SK-N-SH treated with all-trans-retinoic acid at 6 μM for 48 hours (cell line): ENCODE measurements around the gene MRPL11.

Experiments
- ATAC-seq: fragments of 200-7000 bp; cut with Tn5 transposase; 3 replicates; pipeline ENCODE4 v1.9.1; 2020; ENCODE audit warnings: mild to moderate bottlenecking, moderate library complexity
- ARNTL ChIP-seq: fragments of 450-650 bp; formaldehyde crosslinking; IDR thresholded peaks from 2 replicates; pipeline ENCODE4 v1.5.0; 2020; ENCODE audit warnings: low read depth, mild to moderate bottlenecking, moderate library complexity, borderline replicate concordance
- BACH2 ChIP-seq: fragments of 250-450 bp; sonication (Bioruptor Pico); IDR thresholded peaks from 2 replicates; pipeline ENCODE4 v1.9.0; 2021; ENCODE audit warnings: mild to moderate bottlenecking, borderline replicate concordance
- CSDC2 ChIP-seq: fragments of 250-450 bp; sonication (Bioruptor Pico); IDR thresholded peaks from 2 replicates; pipeline ENCODE4 v1.5.0; 2020; ENCODE audit warnings: mild to moderate bottlenecking, moderate library complexity
- ESRRG ChIP-seq: fragments of 250-450 bp; sonication (Bioruptor Pico); IDR thresholded peaks from 2 replicates; pipeline ENCODE4 v1.6.1; 2021; ENCODE audit warnings: mild to moderate bottlenecking
- GLIS3 ChIP-seq: fragments of 250-450 bp; sonication (Bioruptor Pico); IDR thresholded peaks from 2 replicates; pipeline ENCODE4 v1.5.0; 2020; ENCODE audit warnings: mild to moderate bottlenecking, moderate library complexity
- OSR1 ChIP-seq: fragments of 250-450 bp; sonication (Bioruptor Pico); IDR thresholded peaks from 2 replicates; pipeline ENCODE4 v1.8.0; 2022; ENCODE audit warnings: moderate library complexity, mild to moderate bottlenecking, inconsistent platforms
- PPARA ChIP-seq: fragments of 250-450 bp; sonication (Bioruptor Pico); IDR thresholded peaks from 2 replicates; pipeline ENCODE4 v1.5.0; 2020; ENCODE audit warnings: mild to moderate bottlenecking, borderline replicate concordance
- SNAI2 ChIP-seq: fragments of 250-450 bp; sonication (Bioruptor Pico); IDR thresholded peaks from 2 replicates; pipeline ENCODE4 v1.5.0; 2020; ENCODE audit warnings: mild to moderate bottlenecking, moderate library complexity
- TCF4 ChIP-seq: fragments of 250-450 bp; sonication (Bioruptor Pico); IDR thresholded peaks from 2 replicates; pipeline ENCODE4 v1.8.0; 2021; ENCODE audit warnings: mild to moderate bottlenecking, moderate library complexity, borderline replicate concordance
- TOX ChIP-seq: fragments of 250-450 bp; sonication (Bioruptor Pico); IDR thresholded peaks from 2 replicates; pipeline ENCODE4 v1.8.0; 2021; ENCODE audit warnings: mild to moderate bottlenecking, moderate library complexity, borderline replicate concordance
- ZC3H10 ChIP-seq: fragments of 250-450 bp; sonication (Bioruptor Pico); IDR thresholded peaks from 2 replicates; pipeline ENCODE4 v1.5.1; 2021; ENCODE audit warnings: mild to moderate bottlenecking, moderate library complexity
- ZFP30 ChIP-seq: fragments of 450-650 bp; formaldehyde crosslinking; IDR thresholded peaks from 2 replicates; pipeline ENCODE4 v1.5.0; 2022; ENCODE audit warnings: mild to moderate bottlenecking, moderate library complexity
- ZNF565 ChIP-seq: fragments of 450-650 bp; formaldehyde crosslinking; conservative IDR thresholded peaks from 2 replicates; pipeline ENCODE4 v1.5.0; 2020; ENCODE audit warnings: low read depth, mild to moderate bottlenecking, moderate library complexity
- ZNF70 ChIP-seq: fragments of 450-650 bp; formaldehyde crosslinking; IDR thresholded peaks from 2 replicates; pipeline ENCODE4 v1.5.0; 2020; ENCODE audit warnings: mild to moderate bottlenecking, moderate library complexity
- ZNF8 ChIP-seq: fragments of 450-650 bp; formaldehyde crosslinking; IDR thresholded peaks from 2 replicates; pipeline ENCODE4 v1.5.0; 2020; ENCODE audit warnings: mild to moderate bottlenecking, moderate library complexity
- TF ChIP-seq, protein P1 (sequence below): fragments of 250-450 bp; sonication (Bioruptor Pico); IDR thresholded peaks from 2 replicates; pipeline ENCODE4 v1.8.0; 2020; ENCODE audit warnings: mild to moderate bottlenecking, moderate library complexity, borderline replicate concordance
- TF ChIP-seq, protein P2 (sequence below): fragments of 250-450 bp; sonication (Bioruptor Pico); IDR thresholded peaks from 2 replicates; pipeline ENCODE4 v1.5.1; 2020; ENCODE audit warnings: low read depth, mild to moderate bottlenecking, moderate library complexity
- TF ChIP-seq, protein P3 (sequence below): fragments of 250-450 bp; sonication (Bioruptor Pico); IDR thresholded peaks from 2 replicates; pipeline ENCODE4 v1.5.0; 2020; ENCODE audit warnings: mild to moderate bottlenecking, moderate library complexity

Gene MRPL11

DNA sequence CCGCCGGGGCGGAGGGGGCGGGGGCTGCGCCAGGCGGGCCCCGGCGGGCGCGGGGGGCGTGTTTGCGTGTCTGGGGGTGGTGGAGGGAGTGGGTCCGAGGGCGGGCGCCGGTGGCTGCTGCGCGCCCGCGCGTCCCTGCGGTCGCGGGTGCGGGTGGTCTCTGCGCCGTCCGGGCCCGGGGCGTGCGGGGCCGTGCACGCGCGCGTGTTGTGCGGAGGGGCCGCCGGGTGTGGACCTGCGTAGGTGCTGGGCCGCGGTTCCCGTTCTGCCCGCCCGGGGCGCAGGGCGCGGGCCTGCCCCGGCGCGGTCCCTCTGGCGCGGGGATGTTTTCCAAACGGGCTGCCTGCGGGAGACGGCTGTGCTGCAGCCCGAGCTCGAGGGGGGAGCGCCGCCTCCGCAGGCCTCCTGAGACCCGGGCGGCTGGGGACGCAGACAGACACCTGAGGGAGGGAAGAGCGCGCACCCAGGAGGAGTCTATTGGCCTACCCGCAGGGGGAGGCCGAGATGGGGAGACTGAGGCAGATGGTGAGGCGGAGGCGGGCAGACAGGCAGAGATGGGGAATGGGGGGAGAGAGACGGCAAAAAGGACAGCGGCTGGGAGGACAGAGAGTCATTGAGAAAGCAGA lies 28.5 kb upstream of the MRPL11 start:
- ATAC-seq = peak; percentile 48
- TF ChIP-seq TCF4 (CRISPR knock-in tag) (no peak), SNAI2 (CRISPR knock-in tag) (no peak), ZNF8 (CRISPR knock-in tag) (no peak), ESRRG (CRISPR knock-in tag) (no peak), PPARA (CRISPR knock-in tag) (no peak), ZNF565 (CRISPR knock-in tag) (no peak), ZFP30 (CRISPR knock-in tag) (no peak), ARNTL (CRISPR knock-in tag) (no peak), TOX (no peak), ZNF70 (CRISPR knock-in tag) (no peak), ZC3H10 (CRISPR knock-in tag) (no peak)
- TF ChIP-seq, protein P1, sequence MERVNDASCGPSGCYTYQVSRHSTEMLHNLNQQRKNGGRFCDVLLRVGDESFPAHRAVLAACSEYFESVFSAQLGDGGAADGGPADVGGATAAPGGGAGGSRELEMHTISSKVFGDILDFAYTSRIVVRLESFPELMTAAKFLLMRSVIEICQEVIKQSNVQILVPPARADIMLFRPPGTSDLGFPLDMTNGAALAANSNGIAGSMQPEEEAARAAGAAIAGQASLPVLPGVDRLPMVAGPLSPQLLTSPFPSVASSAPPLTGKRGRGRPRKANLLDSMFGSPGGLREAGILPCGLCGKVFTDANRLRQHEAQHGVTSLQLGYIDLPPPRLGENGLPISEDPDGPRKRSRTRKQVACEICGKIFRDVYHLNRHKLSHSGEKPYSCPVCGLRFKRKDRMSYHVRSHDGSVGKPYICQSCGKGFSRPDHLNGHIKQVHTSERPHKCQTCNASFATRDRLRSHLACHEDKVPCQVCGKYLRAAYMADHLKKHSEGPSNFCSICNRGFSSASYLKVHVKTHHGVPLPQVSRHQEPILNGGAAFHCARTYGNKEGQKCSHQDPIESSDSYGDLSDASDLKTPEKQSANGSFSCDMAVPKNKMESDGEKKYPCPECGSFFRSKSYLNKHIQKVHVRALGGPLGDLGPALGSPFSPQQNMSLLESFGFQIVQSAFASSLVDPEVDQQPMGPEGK (CRISPR knock-in tag) = no peak
- TF ChIP-seq, protein P2, sequence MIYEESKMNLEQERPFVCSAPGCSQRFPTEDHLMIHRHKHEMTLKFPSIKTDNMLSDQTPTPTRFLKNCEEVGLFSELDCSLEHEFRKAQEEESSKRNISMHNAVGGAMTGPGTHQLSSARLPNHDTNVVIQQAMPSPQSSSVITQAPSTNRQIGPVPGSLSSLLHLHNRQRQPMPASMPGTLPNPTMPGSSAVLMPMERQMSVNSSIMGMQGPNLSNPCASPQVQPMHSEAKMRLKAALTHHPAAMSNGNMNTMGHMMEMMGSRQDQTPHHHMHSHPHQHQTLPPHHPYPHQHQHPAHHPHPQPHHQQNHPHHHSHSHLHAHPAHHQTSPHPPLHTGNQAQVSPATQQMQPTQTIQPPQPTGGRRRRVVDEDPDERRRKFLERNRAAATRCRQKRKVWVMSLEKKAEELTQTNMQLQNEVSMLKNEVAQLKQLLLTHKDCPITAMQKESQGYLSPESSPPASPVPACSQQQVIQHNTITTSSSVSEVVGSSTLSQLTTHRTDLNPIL (CRISPR knock-in tag) = no peak
- TF ChIP-seq, all 23 proteins: peak for 0

DNA sequence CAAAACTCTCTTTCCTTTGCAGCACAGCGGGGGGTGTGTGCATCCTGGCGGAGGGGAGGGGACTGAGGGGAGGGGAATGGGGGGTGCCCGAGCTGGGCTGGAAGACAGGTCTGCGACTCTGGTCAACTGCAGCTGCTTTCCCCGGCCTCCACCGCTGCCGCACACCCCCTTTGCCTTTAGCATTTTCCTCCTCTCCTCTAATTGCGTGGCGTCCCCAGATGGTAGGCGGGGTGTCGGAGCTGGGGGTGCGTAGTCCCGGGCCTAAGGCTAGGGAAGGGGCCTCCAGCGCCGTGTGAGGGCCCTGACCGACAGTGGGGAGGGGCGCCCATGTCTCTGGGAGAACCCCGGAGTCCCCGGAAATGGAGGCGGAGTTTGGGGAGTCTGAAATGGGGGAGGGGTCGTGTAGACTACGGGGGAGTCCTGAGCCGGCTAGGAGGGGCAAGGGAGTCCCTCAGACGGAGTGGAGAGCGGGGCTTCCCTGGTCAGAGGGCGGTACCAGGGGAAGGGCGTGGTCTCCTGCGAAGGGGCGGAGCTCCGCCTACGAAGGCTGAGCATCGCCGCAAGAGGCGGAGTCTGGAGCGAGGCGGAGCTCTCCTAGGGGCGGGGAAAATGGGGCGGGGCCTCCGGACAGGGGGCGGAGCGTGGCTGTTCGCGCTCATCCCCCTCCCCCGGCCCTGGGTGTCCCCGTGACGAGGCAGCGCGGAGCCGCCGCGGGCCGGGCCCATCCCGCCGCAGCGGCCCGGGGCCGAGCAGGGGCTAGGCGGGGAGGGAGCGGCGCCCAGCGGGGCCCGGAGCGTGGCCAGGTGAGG lies 27.8 kb upstream of the MRPL11 start, which contains the start of gene PELI3:
Gene PELI3, plus strand, starts transcription at position 681 of the 809 bp plus-strand sequence. CDS start 1,224 bp downstream, outside the sequence.
- TF ChIP-seq ZFP30 (CRISPR knock-in tag) (no peak), ZNF8 (CRISPR knock-in tag) (no peak), PPARA (CRISPR knock-in tag) (no peak), ESRRG (CRISPR knock-in tag) (no peak), SNAI2 (CRISPR knock-in tag) (no peak), ZC3H10 (CRISPR knock-in tag) (no peak)
- TF ChIP-seq, protein P1 (CRISPR knock-in tag) = no peak
- TF ChIP-seq, all 23 proteins: peak for 0
- peak; percentile 95 for ATAC-seq

DNA sequence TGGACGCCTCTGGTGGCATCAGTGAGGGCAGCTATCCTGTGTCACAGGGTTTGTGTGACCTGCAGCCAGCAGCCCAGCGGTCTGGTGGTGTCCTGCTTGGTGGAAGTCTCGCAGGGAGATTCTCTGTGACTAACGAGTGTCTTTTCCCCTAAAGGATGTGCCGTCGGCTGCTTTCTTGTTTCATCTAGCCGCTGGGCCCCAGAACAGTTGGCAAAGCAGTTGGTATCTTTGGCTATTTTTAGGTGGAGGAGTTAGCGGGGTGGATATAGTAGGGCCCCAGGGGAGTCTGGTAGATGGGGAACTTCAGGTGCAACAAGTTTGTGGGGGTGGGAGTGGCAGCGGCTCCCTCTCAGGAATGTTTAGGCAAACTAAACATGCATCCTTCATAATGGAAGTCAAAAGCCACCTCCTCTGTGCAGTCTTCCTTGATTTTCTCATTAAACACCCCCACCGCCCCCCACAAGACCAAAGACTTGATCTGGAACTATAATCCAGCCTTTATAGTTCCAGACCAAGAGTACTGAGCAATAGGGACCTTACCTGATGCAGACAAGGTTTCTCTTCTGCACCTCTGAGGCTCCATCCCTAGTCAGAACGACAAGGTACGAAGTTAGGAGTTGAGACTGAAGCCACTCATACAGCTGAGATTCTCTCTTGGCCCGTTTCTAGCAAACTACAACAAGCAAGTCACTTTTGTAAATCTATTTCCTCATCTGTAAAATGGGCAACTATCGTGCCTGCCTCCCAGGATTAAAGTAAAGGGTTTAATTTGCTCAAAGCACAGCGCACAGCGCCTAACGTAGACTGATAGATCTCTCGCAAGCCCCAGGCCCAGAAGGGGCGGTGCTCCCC lies 27.0 kb upstream of the MRPL11 start:
- TF ChIP-seq BACH2 (CRISPR knock-in tag) (no peak), CSDC2 (no peak), SNAI2 (CRISPR knock-in tag) (no peak), ARNTL (CRISPR knock-in tag) (no peak), ZNF8 (CRISPR knock-in tag) (no peak), TOX (no peak), ZNF565 (CRISPR knock-in tag) (no peak), GLIS3 (CRISPR knock-in tag) (no peak), ZNF70 (CRISPR knock-in tag) (no peak), ZFP30 (CRISPR knock-in tag) (no peak), PPARA (CRISPR knock-in tag) (no peak), OSR1 (CRISPR knock-in tag) (no peak), ZC3H10 (CRISPR knock-in tag) (no peak)
- TF ChIP-seq, protein P2 (CRISPR knock-in tag) = no peak
- TF ChIP-seq, protein P1 (CRISPR knock-in tag) = no peak
- TF ChIP-seq, protein P3, sequence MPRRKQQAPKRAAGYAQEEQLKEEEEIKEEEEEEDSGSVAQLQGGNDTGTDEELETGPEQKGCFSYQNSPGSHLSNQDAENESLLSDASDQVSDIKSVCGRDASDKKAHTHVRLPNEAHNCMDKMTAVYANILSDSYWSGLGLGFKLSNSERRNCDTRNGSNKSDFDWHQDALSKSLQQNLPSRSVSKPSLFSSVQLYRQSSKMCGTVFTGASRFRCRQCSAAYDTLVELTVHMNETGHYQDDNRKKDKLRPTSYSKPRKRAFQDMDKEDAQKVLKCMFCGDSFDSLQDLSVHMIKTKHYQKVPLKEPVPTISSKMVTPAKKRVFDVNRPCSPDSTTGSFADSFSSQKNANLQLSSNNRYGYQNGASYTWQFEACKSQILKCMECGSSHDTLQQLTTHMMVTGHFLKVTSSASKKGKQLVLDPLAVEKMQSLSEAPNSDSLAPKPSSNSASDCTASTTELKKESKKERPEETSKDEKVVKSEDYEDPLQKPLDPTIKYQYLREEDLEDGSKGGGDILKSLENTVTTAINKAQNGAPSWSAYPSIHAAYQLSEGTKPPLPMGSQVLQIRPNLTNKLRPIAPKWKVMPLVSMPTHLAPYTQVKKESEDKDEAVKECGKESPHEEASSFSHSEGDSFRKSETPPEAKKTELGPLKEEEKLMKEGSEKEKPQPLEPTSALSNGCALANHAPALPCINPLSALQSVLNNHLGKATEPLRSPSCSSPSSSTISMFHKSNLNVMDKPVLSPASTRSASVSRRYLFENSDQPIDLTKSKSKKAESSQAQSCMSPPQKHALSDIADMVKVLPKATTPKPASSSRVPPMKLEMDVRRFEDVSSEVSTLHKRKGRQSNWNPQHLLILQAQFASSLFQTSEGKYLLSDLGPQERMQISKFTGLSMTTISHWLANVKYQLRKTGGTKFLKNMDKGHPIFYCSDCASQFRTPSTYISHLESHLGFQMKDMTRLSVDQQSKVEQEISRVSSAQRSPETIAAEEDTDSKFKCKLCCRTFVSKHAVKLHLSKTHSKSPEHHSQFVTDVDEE (CRISPR knock-in tag) = no peak
- TF ChIP-seq, all 23 proteins: peak for 0
- ATAC-seq = no peak
